Lower leg skin (tissue), 4 donors: ENCODE data around the gene PLA2G2F. TPM values are rescaled to one million over a fixed set of nuclear protein-coding genes. Genes with fewer than 3 reads are reported as not detected.
A peak's percentile ranks its signal among the peaks of the same experiment; 100 is the strongest.
"Not testable (repeated sequence)": the region's sequence is repeated elsewhere in the genome, so short reads cannot be mapped to it uniquely, and the experiment has no call there.

Experiments used
- DNase-seq, 2 donors: peaks; one replicate each; pipeline ENCODE4 v3.0.0-alpha.2; 2019; ENCODE audit warnings: low spot score in 2 of 2
- H3K4me3 ChIP-seq: fragments of 200-600 bp; sonication (generic); 2 replicates; pipeline ENCODE4 v1.5.1; 2017; ENCODE audit warnings: mild to moderate bottlenecking, low read depth; ENCODE audit not compliant: poor library complexity, severe bottlenecking
- CTCF ChIP-seq, 3 donors: fragments of 450-650 bp; IDR thresholded peaks; one replicate each; pipeline ENCODE4 v1.5.1; 2016; ENCODE audit warnings: antibody characterized with exemption in 3 of 3, mild to moderate bottlenecking in 3 of 3, moderate library complexity in 2 of 3
- POLR2A ChIP-seq, 2 donors: fragments of 450-650 bp; IDR thresholded peaks; one replicate each; pipeline ENCODE4 v1.6.1; 2016 to 2017; ENCODE audit warnings: antibody characterized with exemption in 2 of 2, mild to moderate bottlenecking in 1 of 2, moderate library complexity in 1 of 2
- WGBS, 2 donors: methylation state at CpG; one replicate each; pipeline ENCODE4 v1.1.5; 2018; 5-methylcytosine and 5-hydroxymethylcytosine counted together
- intact Hi-C: fragments of 100-400 bp; cut with DNase I; formaldehyde crosslinking; loops from one replicate; pipeline ENCODE4 v1.15.0; 2023; ENCODE audit warnings: low total_unique reads
- total RNA-seq, 4 donors: library from RNA; depleted of rRNA; stranded (reverse); fragments of >200 nt; gene quantifications; one replicate each; pipeline ENCODE4 v1.1.0, GENCODE V29; 2016

The PLA2G2F gene
- total RNA-seq, 4 donors from 2014 or later = 19.9 to 29.0 (median 24.6) TPM

DNA sequence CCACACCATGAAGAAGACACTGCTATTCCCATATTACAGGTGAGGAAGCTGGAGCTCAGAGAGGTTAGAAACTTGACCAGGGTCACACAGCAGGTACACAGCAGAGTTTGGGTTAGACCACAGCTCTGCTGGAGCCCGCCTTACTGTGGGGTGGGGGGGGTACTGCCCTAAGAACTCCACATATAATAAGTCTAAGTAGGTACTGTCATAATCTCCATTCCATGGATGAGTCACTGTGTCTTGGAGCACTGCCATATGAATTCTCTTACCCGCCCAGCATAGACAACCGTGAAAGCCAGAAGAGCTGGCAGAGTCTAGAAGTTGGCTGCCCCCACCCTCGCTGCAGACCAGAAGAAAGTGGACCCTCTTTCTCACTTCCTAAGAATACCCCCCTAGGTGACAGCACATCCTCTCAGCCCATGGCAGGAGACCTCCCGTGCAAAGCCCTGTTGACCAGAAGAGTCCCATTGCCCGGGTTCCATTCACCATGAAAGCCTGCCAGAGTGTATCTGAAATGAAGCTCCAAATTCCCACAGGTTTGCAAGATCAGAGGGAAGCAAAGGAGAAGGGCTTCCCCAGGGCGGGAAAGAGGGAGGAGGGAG, 14.6 kb upstream of the PLA2G2F start:
- intact Hi-C loops = no loop called here
- no peak overlapping the region for H3K4me3 ChIP-seq
- peak; percentile 85 to 86 for DNase-seq
- TF ChIP-seq POLR2A (IDR thresholded peaks at IDR 0.05) (no peak), CTCF (IDR thresholded peaks at IDR 0.05) (no peak)
- 29 to 31% methylated on average over 7 of the region's 7 CpGs for WGBS, 2 donors

GRCh38 chr1:20125100-20125499, 14.0 kb upstream of the PLA2G2F start:
- H3K4me3 ChIP-seq = no peak overlapping the region
- TF ChIP-seq POLR2A (IDR thresholded peaks at IDR 0.05) (no peak), CTCF (IDR thresholded peaks at IDR 0.05) (no peak)
- intact Hi-C loops = no loop called here
- DNase-seq = peak; percentile 62 to 74
- WGBS, 2 donors = 51 to 53% methylated on average over 10 of the region's 10 CpGs

- intact Hi-C loops = no loop called here
- H3K4me3 ChIP-seq = no peak overlapping the region
- TF ChIP-seq POLR2A (IDR thresholded peaks at IDR 0.05) = no peak
- TF ChIP-seq CTCF (IDR thresholded peaks at IDR 0.05) = no peak
- 79 to 82% methylated on average over 9 of the region's 9 CpGs for WGBS, 2 donors
- DNase-seq = peak in 1 of 2 donors; percentile 54
Observed at GRCh38 chr1:20126041-20126805, 12.9 kb upstream of the PLA2G2F start.

GRCh38 chr1:20126806-20127440, 12.2 kb upstream of the PLA2G2F start:
- whole genome bisulfite sequencing, 2 donors = 96 to 97% methylated on average over 10 of the region's 10 CpGs
- TF ChIP-seq CTCF (IDR thresholded peaks at IDR 0.05) = no peak
- peak in 1 of 2 donors; percentile 81 for DNase-seq
- no peak overlapping the region for H3K4me3 ChIP-seq
- intact Hi-C loops = no loop called here

- peak in 1 of 2 donors; percentile 58 for DNase-seq
Observed at GRCh38 chr1:20130518-20130917, 8.6 kb upstream of the PLA2G2F start.

GRCh38 chr1:20134995-20135394, 4.1 kb upstream of the PLA2G2F start:
- 89 to 95% methylated on average over 3 of the region's 3 CpGs for WGBS, 2 donors
- intact Hi-C loops = no loop called here
- no peak overlapping the region for H3K4me3 ChIP-seq
- DNase-seq = no peak
- no peak for TF ChIP-seq POLR2A (IDR thresholded peaks at IDR 0.05)
- TF ChIP-seq CTCF (IDR thresholded peaks at IDR 0.05) = no peak

More at GRCh38 chr1:20130518-20130917, 8.6 kb upstream of the PLA2G2F start:
- WGBS, 2 donors = 88 to 94% methylated on average over 3 of the region's 3 CpGs
- H3K4me3 ChIP-seq, intact Hi-C loops: not testable (repeated sequence)
